ENCODE data around the gene UBE2I. TPM values are rescaled to one million over a fixed set of nuclear protein-coding genes. Genes with fewer than 3 reads are reported as not detected.
"Not testable (repeated sequence)": the region's sequence is repeated elsewhere in the genome, so short reads cannot be mapped to it uniquely, and the experiment has no call there.

The UBE2I gene
- total RNA-seq, 1 donor from 2014 or later, result 112 TPM

GRCh38 chr16:1263591-1264344, 45.7 kb upstream of the UBE2I start:
- no peak for DNase-seq (ENCODE audit: low read depth)
- H3K4me3 ChIP-seq (ENCODE audit: low read depth, low read length), result no peak overlapping the region
- TF ChIP-seq CTCF (conservative IDR thresholded peaks at IDR 0.05; ENCODE audit: low read depth, low read length), result no peak

- no peak for DNase-seq (ENCODE audit: low read depth)
- no peak overlapping the region for H3K4me3 ChIP-seq (ENCODE audit: low read depth, low read length)
- TF ChIP-seq CTCF (conservative IDR thresholded peaks at IDR 0.05; ENCODE audit: low read depth, low read length), result no peak
These were observed 44.9 kb upstream of the UBE2I start for GRCh38 chr16:1264345-1265089.

DNA sequence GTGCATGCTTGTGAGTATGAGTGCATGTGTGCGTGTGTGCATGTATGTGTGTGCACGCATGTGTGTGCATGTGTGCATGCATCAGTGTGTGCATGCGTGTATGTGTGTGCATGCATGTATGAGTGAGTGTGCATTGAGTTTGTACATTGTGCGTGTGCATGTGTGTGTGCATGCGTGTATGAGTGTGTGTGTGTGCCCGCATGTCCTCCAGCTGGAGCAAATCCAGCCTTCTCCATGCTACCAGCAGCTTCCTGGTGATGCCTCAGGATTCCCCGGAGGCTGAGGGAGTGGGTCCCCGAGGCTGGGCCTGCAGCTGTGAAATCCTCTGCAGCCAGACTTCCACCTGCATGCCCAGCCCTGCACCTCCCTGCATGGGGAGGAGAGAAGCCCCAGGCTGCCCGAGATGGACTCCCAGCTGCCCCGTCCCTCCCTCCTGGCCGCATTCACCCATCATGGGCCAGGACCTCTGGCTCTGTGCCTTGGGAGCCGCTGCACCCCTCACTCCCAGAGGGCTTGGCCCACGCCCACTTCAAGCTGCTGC, 44.3 kb upstream of the UBE2I start:
- no peak for DNase-seq (ENCODE audit: low read depth)

GRCh38 chr16:1265826-1266225, 43.6 kb upstream of the UBE2I start:
- H3K4me3 ChIP-seq (ENCODE audit: low read depth, low read length), result no peak overlapping the region
- no peak for TF ChIP-seq CTCF (conservative IDR thresholded peaks at IDR 0.05; ENCODE audit: low read depth, low read length)
- no peak for DNase-seq (ENCODE audit: low read depth)

More for the DNA sequence above, 44.3 kb upstream of the UBE2I start:
- no peak overlapping the region for H3K4me3 ChIP-seq (ENCODE audit: low read depth, low read length)
- no peak for TF ChIP-seq CTCF (conservative IDR thresholded peaks at IDR 0.05; ENCODE audit: low read depth, low read length)

- not testable (repeated sequence) for DNase-seq (ENCODE audit: low read depth); H3K4me3 ChIP-seq (ENCODE audit: low read depth, low read length)
These were observed 40.0 kb upstream of the UBE2I start for GRCh38 chr16:1269418-1269817.

GRCh38 chr16:1271380-1271723, 38.1 kb upstream of the UBE2I start:
- H3K4me3 ChIP-seq (ENCODE audit: low read depth, low read length), result no peak overlapping the region
- DNase-seq (ENCODE audit: low read depth), result no peak
- no peak for TF ChIP-seq CTCF (conservative IDR thresholded peaks at IDR 0.05; ENCODE audit: low read depth, low read length)

DNA sequence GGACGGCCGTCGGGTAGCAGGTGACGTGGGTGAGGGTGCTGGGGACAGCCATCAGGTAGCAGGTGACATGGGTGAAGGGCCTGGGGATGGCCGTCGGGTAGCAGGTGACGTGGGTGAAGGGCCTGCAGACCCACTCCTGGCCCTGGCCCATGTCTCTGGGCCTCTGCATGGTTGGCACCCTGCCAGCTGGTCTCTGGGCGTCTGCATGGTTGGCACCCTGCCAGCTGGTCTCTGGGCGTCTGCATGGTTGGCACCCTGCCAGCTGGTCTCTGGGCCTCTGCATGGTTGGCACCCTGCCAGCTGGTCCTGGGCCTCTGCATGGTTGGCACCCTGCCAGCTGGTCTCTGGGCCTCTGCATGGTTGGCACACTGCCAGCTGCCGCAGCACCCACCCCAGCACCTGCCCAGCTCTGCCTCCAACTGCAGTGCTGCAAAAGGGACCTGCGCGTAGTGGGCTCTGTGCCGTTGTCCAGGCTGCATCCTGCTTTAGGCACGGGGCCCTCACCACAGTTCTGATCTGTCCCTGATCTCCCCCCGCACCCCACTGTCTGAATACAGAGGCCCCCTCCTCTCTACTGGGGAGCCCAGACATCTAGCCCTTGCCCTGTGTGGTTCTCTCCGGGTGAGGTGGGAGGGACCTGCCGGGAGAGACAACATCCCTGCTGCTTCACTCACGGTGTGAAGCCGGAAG, 37.6 kb upstream of the UBE2I start:
- DNase-seq (ENCODE audit: low read depth), result not testable (repeated sequence)

More for the DNA sequence above, 37.6 kb upstream of the UBE2I start:
- H3K4me3 ChIP-seq (ENCODE audit: low read depth, low read length), result not testable (repeated sequence)
